Nephron progenitor cell (in vitro differentiated cells): Measurements from ENCODE around the gene FAM50B.

Experiments
- DNase-seq: peaks from one replicate; pipeline ENCODE4 v3.0.0; 2021
- H3K27ac Mint-ChIP-seq: 2 replicates; pipeline ENCODE4 v1.8.0; 2021; ENCODE audit warnings: mild to moderate bottlenecking, moderate library complexity, mixed read lengths
- H3K27me3 Mint-ChIP-seq: 2 replicates; pipeline ENCODE4 v1.8.0; 2021; ENCODE audit warnings: mild to moderate bottlenecking, low read depth, mixed read lengths; ENCODE audit not compliant: poor library complexity
- H3K36me3 Mint-ChIP-seq: 2 replicates; pipeline ENCODE4 v1.8.0; 2021; ENCODE audit warnings: low read depth, mixed read lengths
- H3K4me1 Mint-ChIP-seq: 2 replicates; pipeline ENCODE4 v1.8.0; 2021; ENCODE audit warnings: mixed read lengths
- H3K4me3 Mint-ChIP-seq: 2 replicates; pipeline ENCODE4 v1.8.0; 2021; ENCODE audit warnings: mild to moderate bottlenecking, moderate library complexity, mixed read lengths
- H3K9me3 Mint-ChIP-seq: 2 replicates; pipeline ENCODE4 v1.8.0; 2021; ENCODE audit warnings: mild to moderate bottlenecking, moderate library complexity, mixed read lengths
- CTCF ChIP-seq: fragments of 200-600 bp; sonication (generic); IDR thresholded peaks from 2 replicates; pipeline ENCODE4 v1.5.0; 2021; ENCODE audit warnings: antibody characterized with exemption

The FAM50B gene

DNA sequence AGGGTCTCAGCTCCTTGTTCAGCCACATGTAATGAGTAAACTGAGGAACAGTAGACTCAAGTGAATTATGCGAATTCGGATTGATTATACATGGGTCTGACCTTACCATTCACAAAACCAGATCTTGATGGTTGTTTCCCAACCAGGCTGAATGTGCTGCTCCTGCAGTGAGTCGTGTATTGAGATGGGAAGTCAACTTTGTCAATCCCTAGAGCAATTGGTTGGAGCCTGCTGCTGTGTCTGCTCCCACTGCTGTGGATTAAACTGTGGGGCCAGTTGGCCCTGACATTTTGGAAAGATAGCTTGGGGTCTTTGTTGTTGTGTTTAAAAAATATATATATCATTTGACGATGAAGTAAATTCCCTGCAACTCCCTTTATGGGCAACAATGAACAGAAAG is 23.9 kb downstream of the FAM50B start:
- H3K36me3 Mint-ChIP-seq: no peaks in the 10 kb centered on the region
- H3K4me1 Mint-ChIP-seq: no peaks in the 10 kb centered on the region
- DNase-seq: no peak
- H3K27me3 Mint-ChIP-seq: peaks cover 49% of the 10 kb centered on the region
- no peak overlapping the region for H3K4me3 Mint-ChIP-seq
- H3K27ac Mint-ChIP-seq: no peak overlapping the region
- no peaks in the 10 kb centered on the region for H3K9me3 Mint-ChIP-seq
- no peak for TF ChIP-seq CTCF

DNA sequence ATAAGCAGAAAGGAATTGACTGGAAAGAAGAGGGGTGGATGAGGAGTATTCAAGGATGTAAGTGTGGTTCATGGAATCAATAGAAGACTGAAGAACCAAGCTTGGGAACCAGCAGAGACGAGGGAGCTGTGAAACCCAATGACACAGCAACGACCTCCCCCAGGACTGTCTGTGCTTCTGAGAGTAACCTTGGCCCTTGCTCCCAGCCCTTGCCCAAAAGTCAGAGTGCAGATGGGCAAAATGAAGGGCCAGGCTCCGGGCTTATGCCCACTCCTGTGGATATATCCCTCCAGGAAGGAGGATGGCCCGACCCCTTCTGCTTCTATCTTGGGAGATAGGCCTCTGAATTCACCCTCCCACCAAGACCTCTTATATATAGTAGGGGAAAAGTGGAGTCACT is 24.9 kb downstream of the FAM50B start:
- no peak overlapping the region for H3K4me3 Mint-ChIP-seq
- no peaks in the 10 kb centered on the region for H3K36me3 Mint-ChIP-seq
- no peaks in the 10 kb centered on the region for H3K4me1 Mint-ChIP-seq
- no peak overlapping the region for H3K27ac Mint-ChIP-seq
- H3K9me3 Mint-ChIP-seq: no peaks in the 10 kb centered on the region
- H3K27me3 Mint-ChIP-seq: peaks cover 43% of the 10 kb centered on the region
- DNase-seq: no peak
- TF ChIP-seq CTCF: no peak

- peaks cover 39% of the 10 kb centered on the region for H3K27me3 Mint-ChIP-seq
- DNase-seq: no peak
Observed at GRCh38 chr6:3875486-3875885, 26.3 kb downstream of the FAM50B start.

GRCh38 chr6:3876101-3876500 is 26.9 kb downstream of the FAM50B start:
- H3K4me1 Mint-ChIP-seq: no peaks in the 10 kb centered on the region
- H3K4me3 Mint-ChIP-seq: no peak overlapping the region

More at GRCh38 chr6:3875486-3875885, 26.3 kb downstream of the FAM50B start:
- H3K36me3 Mint-ChIP-seq: no peaks in the 10 kb centered on the region
- H3K4me1 Mint-ChIP-seq: no peaks in the 10 kb centered on the region
- no peak for TF ChIP-seq CTCF
- no peak overlapping the region for H3K4me3 Mint-ChIP-seq
- H3K9me3 Mint-ChIP-seq: peaks cover under 1% of the 10 kb centered on the region
- no peak overlapping the region for H3K27ac Mint-ChIP-seq

GRCh38 chr6:3876866-3877265 is 27.7 kb downstream of the FAM50B start:
- Mint-ChIP-seq H3K27me3 (peaks cover 44% of the 10 kb centered on the region), H3K4me1 (no peaks in the 10 kb centered on the region), H3K36me3 (no peaks in the 10 kb centered on the region), H3K9me3 (peaks cover 11% of the 10 kb centered on the region), H3K27ac (no peak overlapping the region), H3K4me3 (no peak overlapping the region)
- no peak for DNase-seq
- no peak for TF ChIP-seq CTCF

More at GRCh38 chr6:3876101-3876500, 26.9 kb downstream of the FAM50B start:
- DNase-seq: no peak
- H3K9me3 Mint-ChIP-seq: peaks cover 4% of the 10 kb centered on the region
- no peak for TF ChIP-seq CTCF
- no peaks in the 10 kb centered on the region for H3K36me3 Mint-ChIP-seq
- H3K27ac Mint-ChIP-seq: no peak overlapping the region
- peaks cover 43% of the 10 kb centered on the region for H3K27me3 Mint-ChIP-seq

- no peak for DNase-seq
- Mint-ChIP-seq H3K27me3 (peaks cover 39% of the 10 kb centered on the region), H3K4me3 (no peak overlapping the region), H3K27ac (no peak overlapping the region), H3K36me3 (no peaks in the 10 kb centered on the region), H3K4me1 (no peaks in the 10 kb centered on the region), H3K9me3 (peaks cover 18% of the 10 kb centered on the region)
- no peak for TF ChIP-seq CTCF
Observed at GRCh38 chr6:3878048-3878666, 29.0 kb downstream of the FAM50B start.
